Suprapubic skin (tissue), 4 donors: ENCODE data around the gene ZNF804A.

ENCODE experiments used
- POLR2A ChIP-seq, 2 donors: fragments of 450-650 bp; IDR thresholded peaks; one replicate each; pipeline ENCODE4 v1.6.1; 2017; ENCODE audit warnings: antibody characterized with exemption in 2 of 2, mild to moderate bottlenecking in 2 of 2, moderate library complexity in 2 of 2
- POLR2AphosphoS5 ChIP-seq, 3 donors: sonication (generic); formaldehyde crosslinking; IDR thresholded peaks; one replicate each; pipeline ENCODE4 v1.6.1; 2017; ENCODE audit warnings: antibody characterized with exemption in 3 of 3

- TF ChIP-seq POLR2AphosphoS5 (IDR thresholded peaks at IDR 0.05) (no peak), POLR2A (IDR thresholded peaks at IDR 0.05) (no peak)
Observed at GRCh38 chr2:184945824-184946223, 347.5 kb downstream of the ZNF804A start.
